ENCODE results near the gene HLA-DQA1. TPM values are rescaled to one million over a fixed set of nuclear protein-coding genes. Genes with fewer than 3 reads are reported as not detected.

HLA-DQA1 gene
- total RNA-seq, 1 experiment from 2014 or later: not detected

GRCh38 chr6:32659856-32660595 lies 22.8 kb downstream of the HLA-DQA1 start:
- H3K9me2 ChIP-seq (ENCODE audit: insufficient read depth): no peaks in the 10 kb centered on the region
- no peaks in the 10 kb centered on the region for H3F3A ChIP-seq (ENCODE audit: insufficient read depth, low read depth)
- POLR2A ChIA-PET (ENCODE audit: unreplicated experiment): no interaction called here
- no peaks in the 10 kb centered on the region for H3K4me1 ChIP-seq (replicated peaks; ENCODE audit: insufficient read depth)
- H3K36me3 ChIP-seq (ENCODE audit: low read depth): no peaks in the 10 kb centered on the region
- no peaks in the 10 kb centered on the region for H3K9me3 ChIP-seq (ENCODE audit: insufficient read depth, low read depth)
- peaks cover 9% of the 10 kb centered on the region for H3K27me3 ChIP-seq (ENCODE audit: insufficient read depth, low read depth)
- H3K79me2 ChIP-seq (ENCODE audit: low read depth): no peaks in the 10 kb centered on the region
- DNase-seq: no peak
- no peak overlapping the region for H3K4me2 ChIP-seq
- CTCF ChIA-PET: no interaction called here
- intact Hi-C loops (cut with micrococcal nuclease; ENCODE audit: unreplicated experiment): no loop called here
- no peak overlapping the region for H3K4me3 ChIP-seq
- TF ChIP-seq CTCF (conservative IDR thresholded peaks at IDR 0.05) (no peak), EZH2 (IDR thresholded peaks at IDR 0.05; ENCODE audit: low read depth) (no peak)
- H2AFZ ChIP-seq: no peak overlapping the region
- H3K27ac ChIP-seq: no peak overlapping the region
- BruUV-seq (replicated peaks): no TSS peak
- H4K20me1 ChIP-seq (ENCODE audit: insufficient read depth): no peaks in the 10 kb centered on the region

- no peaks in the 10 kb centered on the region for H3K9me2 ChIP-seq (ENCODE audit: insufficient read depth)
- no peaks in the 10 kb centered on the region for H3K79me2 ChIP-seq (ENCODE audit: low read depth)
- peaks cover 13% of the 10 kb centered on the region for H3K27me3 ChIP-seq (ENCODE audit: insufficient read depth, low read depth)
- H4K20me1 ChIP-seq (ENCODE audit: insufficient read depth): no peaks in the 10 kb centered on the region
- no peak for DNase-seq
- no peaks in the 10 kb centered on the region for H3K4me1 ChIP-seq (replicated peaks; ENCODE audit: insufficient read depth)
- H3K9me3 ChIP-seq (ENCODE audit: insufficient read depth, low read depth): no peaks in the 10 kb centered on the region
- H3K4me2 ChIP-seq: no peak overlapping the region
- CTCF ChIA-PET: no interaction called here
- H3K4me3 ChIP-seq: no peak overlapping the region
- intact Hi-C loops (cut with micrococcal nuclease; ENCODE audit: unreplicated experiment): no loop called here
- no TSS peak for BruUV-seq (replicated peaks)
- no peaks in the 10 kb centered on the region for H3F3A ChIP-seq (ENCODE audit: insufficient read depth, low read depth)
- no peaks in the 10 kb centered on the region for H3K36me3 ChIP-seq (ENCODE audit: low read depth)
- no peak overlapping the region for H3K27ac ChIP-seq
- TF ChIP-seq EZH2 (IDR thresholded peaks at IDR 0.05; ENCODE audit: low read depth) (no peak), CTCF (conservative IDR thresholded peaks at IDR 0.05) (no peak)
- no peak overlapping the region for H2AFZ ChIP-seq
- POLR2A ChIA-PET (ENCODE audit: unreplicated experiment): no interaction called here
Observed at GRCh38 chr6:32662099-32662498, 24.9 kb downstream of the HLA-DQA1 start.

- H3K9me3 ChIP-seq (ENCODE audit: insufficient read depth, low read depth): no peaks in the 10 kb centered on the region
- H3F3A ChIP-seq (ENCODE audit: insufficient read depth, low read depth): no peaks in the 10 kb centered on the region
- no peak overlapping the region for H3K27ac ChIP-seq
- H4K20me1 ChIP-seq (ENCODE audit: insufficient read depth): no peaks in the 10 kb centered on the region
- peaks cover 13% of the 10 kb centered on the region for H3K27me3 ChIP-seq (ENCODE audit: insufficient read depth, low read depth)
- H3K36me3 ChIP-seq (ENCODE audit: low read depth): no peaks in the 10 kb centered on the region
- no peak overlapping the region for H2AFZ ChIP-seq
- H3K9me2 ChIP-seq (ENCODE audit: insufficient read depth): no peaks in the 10 kb centered on the region
- DNase-seq: no peak
- intact Hi-C loops (cut with micrococcal nuclease; ENCODE audit: unreplicated experiment): no loop called here
- H3K79me2 ChIP-seq (ENCODE audit: low read depth): no peaks in the 10 kb centered on the region
- CTCF ChIA-PET: no interaction called here
- H3K4me2 ChIP-seq: no peak overlapping the region
- POLR2A ChIA-PET (ENCODE audit: unreplicated experiment): no interaction called here
- no peaks in the 10 kb centered on the region for H3K4me1 ChIP-seq (replicated peaks; ENCODE audit: insufficient read depth)
- H3K4me3 ChIP-seq: no peak overlapping the region
- no peak for TF ChIP-seq EZH2 (IDR thresholded peaks at IDR 0.05; ENCODE audit: low read depth)
- no peak for TF ChIP-seq CTCF (conservative IDR thresholded peaks at IDR 0.05)
- no TSS peak for BruUV-seq (replicated peaks)
Observed at GRCh38 chr6:32662836-32663235, 25.6 kb downstream of the HLA-DQA1 start.

Measured in PC-9 (cell line).